Keratinocyte (primary cell): ENCODE data around the gene MYMX. TPM values are rescaled to one million over a fixed set of nuclear protein-coding genes. Genes with fewer than 3 reads are reported as not detected.

ENCODE experiments used
- DNase-seq: peaks from one replicate; pipeline ENCODE4 v3.0.0-alpha.2; 2011; ENCODE audit warnings: low read depth, missing footprints, low spot score
- FAIRE-seq: peaks from 2 replicates; lab custom pipeline; 2011; peaks lifted over from hg19 to GRCh38; lab: Jason Lieb, UNC
- H2AFZ ChIP-seq: 2 replicates; pipeline ENCODE4 v1.6.0; 2012; ENCODE audit warnings: low read length, control low read depth, inconsistent platforms; ENCODE audit not compliant: control insufficient read depth
- H3K27ac ChIP-seq: 2 replicates; pipeline ENCODE4 v1.5.1; 2011; ENCODE audit warnings: low read length; ENCODE audit not compliant: control insufficient read depth, insufficient read depth
- H3K27me3 ChIP-seq: 3 replicates; pipeline ENCODE4 v1.6.0; 2011; ENCODE audit warnings: low read length; ENCODE audit not compliant: control insufficient read depth, insufficient read depth; ENCODE audit errors: extremely low read depth
- H3K36me3 ChIP-seq, 2 experiments: 2 replicates in 1 of 2; 3 replicates in 1 of 2; pipeline ENCODE4 v1.5.1; 2011; ENCODE audit warnings: low read length in 2 of 2, mild to moderate bottlenecking in 1 of 2; ENCODE audit not compliant: control insufficient read depth in 2 of 2, insufficient read depth in 2 of 2; ENCODE audit errors: extremely low read depth in 1 of 2
- H3K4me1 ChIP-seq: 3 replicates; pipeline ENCODE4 v1.5.1; 2011; ENCODE audit warnings: low read length; ENCODE audit not compliant: control insufficient read depth, insufficient read depth; ENCODE audit errors: extremely low read depth
- H3K4me2 ChIP-seq: 3 replicates; pipeline ENCODE4 v1.6.0; 2011; ENCODE audit warnings: low read depth, low read length; ENCODE audit not compliant: control insufficient read depth, insufficient read depth; ENCODE audit errors: extremely low read depth
- H3K4me3 ChIP-seq, 3 experiments: fragments of 200-600 bp in 1 of 3; sonication (generic) in 1 of 3; 2 replicates in 2 of 3; 3 replicates in 1 of 3; pipeline ENCODE4 v1.5.1; 2011 to 2016; ENCODE audit warnings: low read length in 3 of 3, mild to moderate bottlenecking in 3 of 3, control low read depth in 2 of 3, inconsistent platforms in 1 of 3, low read depth in 1 of 3, mixed read lengths in 1 of 3, mixed run types in 1 of 3, moderate library complexity in 1 of 3; ENCODE audit not compliant: control insufficient read depth in 2 of 3, insufficient read depth in 2 of 3; ENCODE audit errors: extremely low read depth in 1 of 3
- H3K79me2 ChIP-seq: 2 replicates; pipeline ENCODE4 v1.6.0; 2012; ENCODE audit warnings: low read length; ENCODE audit not compliant: control insufficient read depth, insufficient read depth
- H3K9ac ChIP-seq: 3 replicates; pipeline ENCODE4 v1.6.0; 2011; ENCODE audit warnings: low read length; ENCODE audit not compliant: control insufficient read depth, insufficient read depth; ENCODE audit errors: extremely low read depth
- H3K9me1 ChIP-seq: 3 replicates; pipeline ENCODE4 v1.6.0; 2011; ENCODE audit warnings: low read length; ENCODE audit not compliant: control insufficient read depth, insufficient read depth; ENCODE audit errors: extremely low read depth
- H3K9me3 ChIP-seq: 2 replicates; pipeline ENCODE4 v1.5.1; 2012; ENCODE audit warnings: low read depth, low read length; ENCODE audit not compliant: control insufficient read depth
- H4K20me1 ChIP-seq: 3 replicates; pipeline ENCODE4 v1.6.0; 2011; ENCODE audit warnings: low read length; ENCODE audit not compliant: control insufficient read depth, insufficient read depth; ENCODE audit errors: extremely low read depth
- EZH2 ChIP-seq: IDR thresholded peaks from one replicate; pipeline ENCODE4 v1.6.1; 2012; ENCODE audit warnings: inconsistent platforms, mild to moderate bottlenecking, low read length, moderate library complexity
- dilution Hi-C: fragments of 300-500 bp; cut with MboI; formaldehyde crosslinking; loops from one replicate; pipeline ENCODE4 v1.7.0; 2020; ENCODE audit warnings: low sequenced_read_pairs; ENCODE audit not compliant: extremely low pct_ligation_motif_present
- polyA plus RNA-seq, 5 experiments: library from polyadenylated mRNA; depleted of rRNA in 3 of 5; stranded (reverse) in 3 of 5; stranded (forward) in 1 of 5; unstranded in 1 of 5; fragments of >200 nt; gene quantifications; 1 replicate in 1 of 5; 2 replicates in 3 of 5; 3 replicates in 1 of 5; pipeline versions ENCODE4 v1.2.1 to v1.2.3, GENCODE V29; 2011 to 2012; ENCODE audit warnings: missing spikeins in 2 of 5, low read depth in 1 of 5, low replicate concordance in 1 of 5
- TF ChIP-seq, protein P1 (sequence below), 3 experiments: IDR thresholded peaks in 1 of 3; conservative IDR thresholded peaks in 1 of 3; optimal IDR thresholded peaks in 1 of 3; 2 replicates in 2 of 3; 3 replicates in 1 of 3; pipeline versions ENCODE3 to v1.5.1; 2011; ENCODE audit warnings: low read length in 3 of 3, mild to moderate bottlenecking in 3 of 3, moderate library complexity in 2 of 3, control low read depth in 1 of 3, inconsistent platforms in 1 of 3; ENCODE audit not compliant: insufficient read depth in 2 of 3; ENCODE audit errors: extremely low read depth in 1 of 3

MYMX gene
- polyA plus RNA-seq, 1 donor (not counting 4 experiments of a cell fraction or from before 2014, with no cell fraction given), result 0.09 TPM

DNA sequence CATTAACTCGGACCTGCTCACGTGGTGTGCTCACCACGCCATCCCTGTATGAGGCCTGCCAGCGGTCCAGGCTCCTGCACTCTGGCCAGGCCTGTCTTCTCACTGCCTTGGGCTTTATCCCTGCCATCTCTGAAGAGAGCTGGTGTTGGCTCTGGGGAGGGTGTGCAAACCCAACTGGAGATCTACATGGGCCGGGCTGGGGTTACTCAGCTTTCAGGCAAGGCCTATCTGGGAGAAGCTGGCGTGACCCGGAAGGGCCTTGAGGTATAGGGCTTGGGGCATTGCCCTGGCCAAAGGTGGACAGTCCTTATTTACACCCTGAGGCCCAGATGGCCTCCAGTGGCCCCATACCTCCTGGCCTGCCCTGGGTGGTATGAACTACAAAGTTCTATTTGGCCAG is 11.7 kb downstream of the MYMX start:
- H4K20me1 ChIP-seq, result no peaks in the 10 kb centered on the region
- no peaks in the 10 kb centered on the region for H3K9me3 ChIP-seq
- peaks cover 22% of the 10 kb centered on the region for H3K79me2 ChIP-seq
- FAIRE-seq (no peak), DNase-seq (no peak)
- H3K9me1 ChIP-seq, result no peaks in the 10 kb centered on the region
- peaks cover 14 to 29% of the 10 kb centered on the region in 2 experiments for H3K36me3 ChIP-seq
- peaks cover 34% of the 10 kb centered on the region for H3K4me1 ChIP-seq
- dilution Hi-C loops, result no loop called here
- H3K4me2 ChIP-seq, result no peak overlapping the region
- H2AFZ ChIP-seq, result no peak overlapping the region
- no peak for TF ChIP-seq EZH2
- TF ChIP-seq, protein P1, sequence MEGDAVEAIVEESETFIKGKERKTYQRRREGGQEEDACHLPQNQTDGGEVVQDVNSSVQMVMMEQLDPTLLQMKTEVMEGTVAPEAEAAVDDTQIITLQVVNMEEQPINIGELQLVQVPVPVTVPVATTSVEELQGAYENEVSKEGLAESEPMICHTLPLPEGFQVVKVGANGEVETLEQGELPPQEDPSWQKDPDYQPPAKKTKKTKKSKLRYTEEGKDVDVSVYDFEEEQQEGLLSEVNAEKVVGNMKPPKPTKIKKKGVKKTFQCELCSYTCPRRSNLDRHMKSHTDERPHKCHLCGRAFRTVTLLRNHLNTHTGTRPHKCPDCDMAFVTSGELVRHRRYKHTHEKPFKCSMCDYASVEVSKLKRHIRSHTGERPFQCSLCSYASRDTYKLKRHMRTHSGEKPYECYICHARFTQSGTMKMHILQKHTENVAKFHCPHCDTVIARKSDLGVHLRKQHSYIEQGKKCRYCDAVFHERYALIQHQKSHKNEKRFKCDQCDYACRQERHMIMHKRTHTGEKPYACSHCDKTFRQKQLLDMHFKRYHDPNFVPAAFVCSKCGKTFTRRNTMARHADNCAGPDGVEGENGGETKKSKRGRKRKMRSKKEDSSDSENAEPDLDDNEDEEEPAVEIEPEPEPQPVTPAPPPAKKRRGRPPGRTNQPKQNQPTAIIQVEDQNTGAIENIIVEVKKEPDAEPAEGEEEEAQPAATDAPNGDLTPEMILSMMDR (optimal IDR thresholded peaks at IDR 0.05 in 1 of 3, IDR thresholded peaks at IDR 0.05 in 1 of 3, conservative IDR thresholded peaks at IDR 0.05 in 1 of 3; ENCODE audit: extremely low read depth in 1 of 3, insufficient read depth in 2 of 3, low read length in 3 of 3), result no peak
- no peaks in the 10 kb centered on the region for H3K27me3 ChIP-seq
- H3K9ac ChIP-seq, result no peak overlapping the region
- no peak overlapping the region for H3K4me3 ChIP-seq
- no peak overlapping the region for H3K27ac ChIP-seq

DNA sequence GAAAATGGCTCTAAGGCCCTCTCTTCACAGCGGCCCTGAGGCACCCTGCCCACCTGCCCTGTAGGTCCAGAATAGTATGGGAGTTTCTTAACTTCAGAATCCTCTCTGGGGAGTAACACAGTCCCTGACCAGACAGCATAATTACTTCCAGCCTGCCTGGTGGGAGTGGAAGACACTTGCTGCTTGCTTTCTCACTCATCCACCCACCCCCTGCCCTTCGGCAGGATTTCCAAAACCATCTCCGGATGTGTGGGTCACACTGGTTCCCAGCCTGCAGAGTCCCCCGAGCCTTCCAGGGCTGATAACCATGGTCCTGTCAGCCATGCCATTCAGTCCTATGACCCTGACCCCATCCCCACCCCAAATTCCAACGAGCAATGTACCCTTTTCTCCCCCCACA is 12.1 kb downstream of the MYMX start:
- H3K9ac ChIP-seq, result no peak overlapping the region
- no peak for TF ChIP-seq EZH2
- TF ChIP-seq, protein P1 (optimal IDR thresholded peaks at IDR 0.05 in 1 of 3, IDR thresholded peaks at IDR 0.05 in 1 of 3, conservative IDR thresholded peaks at IDR 0.05 in 1 of 3; ENCODE audit: extremely low read depth in 1 of 3, insufficient read depth in 2 of 3, low read length in 3 of 3), result no peak
- no peak overlapping the region for H2AFZ ChIP-seq
- DNase-seq (no peak), FAIRE-seq (no peak)
- H3K27me3 ChIP-seq, result no peaks in the 10 kb centered on the region
- dilution Hi-C loops, result no loop called here
- H3K79me2 ChIP-seq, result peaks cover 22% of the 10 kb centered on the region
- peaks cover 34% of the 10 kb centered on the region for H3K4me1 ChIP-seq
- H3K9me1 ChIP-seq, result no peaks in the 10 kb centered on the region
- no peak overlapping the region for H3K4me2 ChIP-seq
- H4K20me1 ChIP-seq, result no peaks in the 10 kb centered on the region
- H3K4me3 ChIP-seq, result no peak overlapping the region
- no peak overlapping the region for H3K27ac ChIP-seq
- no peaks in the 10 kb centered on the region for H3K9me3 ChIP-seq
- peaks cover 14 to 29% of the 10 kb centered on the region in 2 experiments for H3K36me3 ChIP-seq
